Activated CD8-positive, alpha-beta memory T cell treated with anti-CD3 and anti-CD28 coated beads, Interleukin-2, amount 50 U/mL, for 24 hours (primary cell): Measurements from ENCODE around the gene EHF.

Experiments
- DNase-seq: peaks from one replicate; pipeline ENCODE4 v3.0.0-alpha.2; 2020; ENCODE audit errors: extremely low read depth

Gene EHF

GRCh38 chr11:34644669-34645406 is 23.9 kb downstream of the EHF start:
- no peak for DNase-seq

- DNase-seq: no peak
Observed at GRCh38 chr11:34646431-34646830, 25.5 kb downstream of the EHF start.

- no peak for DNase-seq
Observed at GRCh38 chr11:34647131-34647530, 26.2 kb downstream of the EHF start.

- no peak for DNase-seq
Observed at GRCh38 chr11:34647532-34647931, 26.6 kb downstream of the EHF start.

GRCh38 chr11:34648036-34648435 is 27.1 kb downstream of the EHF start:
- no peak for DNase-seq

GRCh38 chr11:34649597-34649996 is 28.7 kb downstream of the EHF start:
- DNase-seq: no peak

GRCh38 chr11:34650528-34650927 is 29.6 kb downstream of the EHF start:
- DNase-seq: peak; percentile 77

GRCh38 chr11:34651551-34651950 is 30.7 kb downstream of the EHF start:
- no peak for DNase-seq

GRCh38 chr11:34652191-34652973 is 31.5 kb downstream of the EHF start:
- DNase-seq: no peak

- DNase-seq: no peak
Observed at GRCh38 chr11:34653031-34653430, 32.1 kb downstream of the EHF start.

GRCh38 chr11:34653851-34654482 is 33.1 kb downstream of the EHF start:
- DNase-seq: no peak

- no peak for DNase-seq
Observed at GRCh38 chr11:34654483-34655334, 33.8 kb downstream of the EHF start.

GRCh38 chr11:34655335-34656008 is 34.6 kb downstream of the EHF start:
- no peak for DNase-seq

GRCh38 chr11:34656062-34656720 is 35.3 kb downstream of the EHF start:
- DNase-seq: no peak

GRCh38 chr11:34658071-34659015 is 37.5 kb downstream of the EHF start:
- no peak for DNase-seq

GRCh38 chr11:34659096-34659733 is 38.3 kb downstream of the EHF start:
- DNase-seq: no peak

- no peak for DNase-seq
Observed at GRCh38 chr11:34665077-34665835, 44.4 kb downstream of the EHF start.
